Measurements from ENCODE around the gene GBP3. TPM values are rescaled to one million over a fixed set of nuclear protein-coding genes. Genes with fewer than 3 reads are reported as not detected.

GBP3 gene
- total RNA-seq, 4 donors from 2014 or later = 1.5 to 6.6 (median 2.5) TPM

GRCh38 chr1:88961647-88962275 lies 60.9 kb downstream of the GBP3 start:
- H3K27ac ChIP-seq = no peak overlapping the region
- ATAC-seq = no peak
- no peak for DNase-seq
- H3K27me3 ChIP-seq = no peaks in the 10 kb centered on the region
- in situ Hi-C loops (cut with MboI; ENCODE audit: low sequenced_read_pairs in 4 of 4) (no loop called here), intact Hi-C loops (cut with DNase I; ENCODE audit: low total_unique reads) (no loop called here)
- H3K36me3 ChIP-seq = peaks cover 3 to 51% of the 10 kb centered on the region in 2 donors
- TF ChIP-seq POLR2A (IDR thresholded peaks at IDR 0.05) (no peak), CTCF (IDR thresholded peaks at IDR 0.05 in 4 of 5, conservative IDR thresholded peaks at IDR 0.05 in 1 of 5) (no peak)
- no peaks in the 10 kb centered on the region for H3K4me1 ChIP-seq
- H3K4me3 ChIP-seq = no peak overlapping the region
- no peaks in the 10 kb centered on the region for H3K9me3 ChIP-seq

DNA sequence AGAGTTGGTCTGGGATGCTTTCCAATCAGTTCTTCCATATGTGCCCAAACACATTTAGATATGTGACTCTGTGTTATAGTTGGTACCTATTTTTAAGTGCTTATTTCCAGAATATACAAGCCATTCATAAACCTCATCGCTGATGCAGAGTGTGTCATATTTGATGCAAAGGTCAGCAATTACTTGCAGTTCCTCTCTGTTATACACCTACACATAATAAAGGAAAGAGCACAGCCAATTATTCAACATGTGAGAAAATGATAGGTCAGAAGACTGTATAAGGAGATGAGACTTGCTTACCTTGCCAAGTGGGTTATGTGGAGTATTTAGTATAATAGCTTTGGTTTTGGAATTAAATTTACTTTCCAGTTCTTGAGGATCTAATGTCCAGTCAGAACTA lies 61.6 kb downstream of the GBP3 start:
- peaks cover 3 to 51% of the 10 kb centered on the region in 2 donors for H3K36me3 ChIP-seq
- in situ Hi-C loops (cut with MboI; ENCODE audit: low sequenced_read_pairs in 4 of 4) (no loop called here), intact Hi-C loops (cut with DNase I; ENCODE audit: low total_unique reads) (no loop called here)
- H3K9me3 ChIP-seq = no peaks in the 10 kb centered on the region
- DNase-seq (no peak), ATAC-seq (no peak)
- no peak overlapping the region for H3K4me3 ChIP-seq
- no peak overlapping the region for H3K27ac ChIP-seq
- H3K27me3 ChIP-seq = no peaks in the 10 kb centered on the region
- TF ChIP-seq POLR2A (IDR thresholded peaks at IDR 0.05) = no peak
- no peak for TF ChIP-seq CTCF (IDR thresholded peaks at IDR 0.05 in 4 of 5, conservative IDR thresholded peaks at IDR 0.05 in 1 of 5)
- no peaks in the 10 kb centered on the region for H3K4me1 ChIP-seq

Other genes starting within 250 kb of the GBP3 start
- gene GTF2B, start 131.3 kb downstream of the GBP3 start, total RNA-seq = 10 to 100 TPM; 20.2 to 30.3 (median 24.7) TPM
- gene KYAT3, start 30.2 kb downstream of the GBP3 start, total RNA-seq = 1 to 10 TPM; 6.6 to 9.1 (median 7.0) TPM
- gene RBMXL1, start 30.2 kb downstream of the GBP3 start, total RNA-seq = 1 to 10 TPM; 4.9 to 9.2 (median 5.8) TPM
- gene GBP1, start 42.3 kb upstream of the GBP3 start, total RNA-seq = 1 to 10 TPM; 1.8 to 6.9 (median 5.0) TPM
- 100 to 1,000 TPM in 1 of 4 donors, 10 to 100 TPM in 3; 28.6 to 115 (median 56.2) TPM for gene GBP2, start 103.2 kb upstream of the GBP3 start, total RNA-seq
- not detected for gene GBP7, start 153.1 kb upstream of the GBP3 start, total RNA-seq
- gene GBP4, start 176.1 kb upstream of the GBP3 start, total RNA-seq = 10 to 100 TPM in 1 of 4 donors, 1 to 10 TPM in 3; 1.6 to 15.0 (median 5.0) TPM
- 1 to 10 TPM in 1 of 4 donors, under 1 TPM in 2, not detected in 1; 0.13 to 1.0 (median 0.25) TPM for gene GBP5, start 250.0 kb upstream of the GBP3 start, total RNA-seq

Measured in gastrocnemius medialis (tissue), 4 donors.